AG09309 (cell line): ENCODE results near the gene PDCD5.
"Not testable (repeated sequence)": the region's sequence is repeated elsewhere in the genome, so short reads cannot be mapped to it uniquely, and the experiment has no call there.

Experiments used
- DNase-seq: peaks from one replicate; pipeline ENCODE4 v3.0.0-alpha.2; 2010; ENCODE audit warnings: low read depth
- H3K4me3 ChIP-seq: 2 replicates; pipeline ENCODE4 v1.5.1; 2011; ENCODE audit warnings: mild to moderate bottlenecking, low read depth, low read length, moderate library complexity; ENCODE audit not compliant: control insufficient read depth
- CTCF ChIP-seq: IDR thresholded peaks from 2 replicates; pipeline ENCODE4 v1.5.1; 2011; ENCODE audit warnings: mild to moderate bottlenecking, low read depth, low read length, inconsistent platforms; ENCODE audit not compliant: insufficient read depth, control insufficient read depth; ENCODE audit errors: missing control alignments

The PDCD5 gene

DNA sequence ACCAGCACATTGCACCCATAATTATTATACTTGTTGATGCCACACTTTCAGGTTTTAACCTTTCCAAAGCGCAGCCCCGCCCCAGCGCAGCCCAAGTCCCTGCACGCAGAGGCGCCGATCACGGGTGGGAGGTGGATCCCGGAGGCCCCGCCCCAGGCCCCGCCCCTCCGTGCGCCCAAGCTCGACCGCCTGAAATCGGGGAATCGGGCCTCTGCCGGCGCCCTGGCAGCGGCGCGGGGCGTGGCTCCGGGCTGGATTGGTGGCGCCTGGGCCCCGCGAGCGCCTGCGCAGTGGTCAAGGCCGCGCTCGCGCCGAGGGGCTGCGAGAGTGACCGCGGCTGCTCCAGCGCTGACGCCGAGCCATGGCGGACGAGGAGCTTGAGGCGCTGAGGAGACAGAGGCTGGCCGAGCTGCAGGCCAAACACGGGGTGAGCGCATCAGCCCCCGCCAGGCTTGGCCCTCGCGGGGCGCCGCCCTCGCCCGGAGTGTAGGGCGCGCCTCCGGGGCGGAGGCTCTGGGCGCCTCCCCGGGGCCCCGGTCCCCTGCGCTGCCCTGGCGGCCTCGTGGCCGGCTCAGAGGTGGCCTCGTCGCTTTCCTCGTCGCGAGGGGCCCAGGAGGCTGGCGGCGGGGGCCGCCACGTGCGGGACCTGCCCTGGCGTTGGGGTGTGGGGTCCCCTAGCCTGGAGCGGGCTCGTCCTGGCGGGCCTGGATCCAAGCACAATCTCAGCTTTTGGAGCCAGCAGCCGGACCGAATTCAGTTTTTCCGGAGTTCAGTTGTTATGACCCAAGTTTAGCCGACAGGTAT is at the start of gene PDCD5:
Gene PDCD5 (plus strand): TSS at position 290 of the 804 bp plus-strand sequence. CDS start 72 bp downstream, at position 362.
- TF ChIP-seq CTCF, result no peak
- H3K4me3 ChIP-seq, result peak within 1 kb of the TSS; percentile 94
- peak; percentile 59 for DNase-seq

- no peak for TF ChIP-seq CTCF
- DNase-seq, result no peak
Observed at GRCh38 chr19:32532233-32532632, 48.8 kb upstream of the PDCD5 start.

GRCh38 chr19:32537580-32537979 is 43.4 kb upstream of the PDCD5 start:
- H3K4me3 ChIP-seq, result no peak overlapping the region
- TF ChIP-seq CTCF, result no peak
- no peak for DNase-seq

More at GRCh38 chr19:32532233-32532632, 48.8 kb upstream of the PDCD5 start:
- no peak overlapping the region for H3K4me3 ChIP-seq

GRCh38 chr19:32539240-32539916 is 41.6 kb upstream of the PDCD5 start:
- DNase-seq, result no peak
- H3K4me3 ChIP-seq, result no peak overlapping the region
- TF ChIP-seq CTCF, result no peak

GRCh38 chr19:32540621-32541020 is 40.4 kb upstream of the PDCD5 start:
- DNase-seq, result no peak
- H3K4me3 ChIP-seq, result no peak overlapping the region
- no peak for TF ChIP-seq CTCF

GRCh38 chr19:32541376-32541775 is 39.6 kb upstream of the PDCD5 start:
- DNase-seq, H3K4me3 ChIP-seq: not testable (repeated sequence)

GRCh38 chr19:32542477-32543108 is 38.4 kb upstream of the PDCD5 start:
- H3K4me3 ChIP-seq, result no peak overlapping the region
- no peak for DNase-seq
- no peak for TF ChIP-seq CTCF
